Measurements from ENCODE around the gene PKD1. TPM values are rescaled to one million over a fixed set of nuclear protein-coding genes. Genes with fewer than 3 reads are reported as not detected.
"Not testable (repeated sequence)": the region's sequence is repeated elsewhere in the genome, so short reads cannot be mapped to it uniquely, and the experiment has no call there.

PKD1 gene
- polyA plus RNA-seq, 3 donors, result 36.9 to 89.6 (median 83.7) TPM

DNA sequence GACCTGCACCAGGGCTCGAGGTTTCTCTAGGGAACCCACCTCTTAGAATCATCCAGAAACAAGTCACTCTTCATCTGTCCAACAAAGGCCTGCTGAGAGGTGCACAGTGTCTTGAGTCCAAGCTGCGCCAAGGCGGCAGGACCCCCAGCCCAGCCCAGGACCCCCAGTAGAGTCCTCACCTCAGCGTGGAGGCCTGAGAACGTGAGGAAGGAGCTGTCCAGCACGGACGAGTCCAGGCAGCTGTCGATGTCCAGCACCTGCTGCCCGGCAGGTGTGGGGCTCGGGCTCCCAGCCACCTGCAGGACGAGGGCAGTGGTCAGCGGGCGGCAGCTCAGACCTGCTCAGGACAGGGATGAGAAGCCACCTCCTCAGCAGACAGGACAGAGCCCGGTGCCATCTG, 38.0 kb downstream of the PKD1 start:
- WGBS, 3 donors, result 87 to 95% (median 94%) methylated on average over 8 to 14 of the region's 14 CpGs
- H3K27ac ChIP-seq (ENCODE audit: low read depth, low read length), result not testable (repeated sequence)

DNA sequence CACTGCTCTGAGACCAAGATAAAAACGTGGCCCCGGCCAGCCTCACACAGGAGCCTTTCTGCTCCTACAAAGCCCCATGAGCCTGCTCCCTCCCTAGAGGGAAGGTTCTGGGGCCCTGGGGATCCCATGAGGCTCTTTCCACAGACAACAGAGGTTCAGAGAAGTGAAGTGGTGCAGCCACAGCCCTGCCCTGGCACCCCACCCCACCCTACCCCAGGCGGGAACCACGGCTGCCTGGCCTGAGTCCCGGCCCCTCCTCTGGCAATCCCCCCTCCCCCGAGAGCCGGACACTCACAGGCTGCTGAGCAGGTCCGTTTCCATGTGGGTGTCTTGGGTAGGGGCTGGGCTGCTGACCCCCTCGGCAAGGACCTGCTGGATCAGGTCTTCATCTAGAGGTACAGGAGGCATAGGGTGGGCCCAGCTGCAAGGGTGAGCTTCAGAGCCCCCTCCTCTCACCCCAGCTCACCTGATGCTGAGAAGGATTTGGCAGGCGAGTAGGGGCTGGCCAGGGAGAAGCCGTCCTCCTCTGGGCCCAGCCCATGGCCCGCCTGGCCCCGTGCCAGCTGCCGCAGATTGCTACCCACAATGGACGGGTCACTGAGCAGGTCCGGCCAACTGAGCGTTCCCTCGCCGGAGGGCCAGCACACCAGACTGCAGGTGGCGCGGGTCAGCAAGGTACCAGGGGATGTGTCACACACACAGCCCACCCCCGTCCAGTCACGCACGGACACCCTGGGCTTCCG, 38.7 kb downstream of the PKD1 start:
- 75 to 82% (median 77%) methylated on average over 21 to 25 of the region's 25 CpGs for WGBS, 3 donors
- no peak overlapping the region for H3K27ac ChIP-seq (ENCODE audit: low read depth, low read length)

GRCh38 chr16:2095918-2096582, 39.6 kb downstream of the PKD1 start:
- H3K27ac ChIP-seq (ENCODE audit: low read depth, low read length), result no peak overlapping the region
- WGBS, 3 donors, result 93 to 98% (median 96%) methylated on average over 23 of the region's 23 CpGs

GRCh38 chr16:2095315-2095853, 40.3 kb downstream of the PKD1 start:
- H3K27ac ChIP-seq (ENCODE audit: low read depth, low read length), result no peak overlapping the region

DNA sequence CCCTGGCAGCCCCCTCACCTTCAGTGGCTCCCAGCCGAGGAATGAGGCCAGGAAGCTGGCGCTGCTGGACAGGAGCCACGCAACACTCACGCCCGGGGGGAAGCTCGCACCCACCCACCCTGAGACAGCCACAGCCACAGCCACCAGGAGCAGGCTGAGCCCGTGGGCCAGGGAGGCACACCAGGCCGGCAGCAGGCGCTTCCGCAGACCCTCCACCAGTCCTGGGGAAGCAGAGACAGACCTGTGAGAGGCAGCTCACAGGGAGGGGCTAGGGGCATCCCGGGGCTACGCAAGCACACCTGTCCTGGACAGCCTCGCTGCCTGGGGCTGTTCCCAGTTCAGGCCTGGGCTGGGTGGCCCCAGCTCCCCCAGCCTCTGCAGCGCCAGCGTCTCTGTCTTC, 41.9 kb downstream of the PKD1 start:
- WGBS, 3 donors, result 87 to 92% (median 91%) methylated on average over 15 of the region's 15 CpGs
- H3K27ac ChIP-seq (ENCODE audit: low read depth, low read length), result no peak overlapping the region

More at GRCh38 chr16:2095315-2095853, 40.3 kb downstream of the PKD1 start:
- 96 to 97% (median 97%) methylated on average over 26 of the region's 26 CpGs for WGBS, 3 donors

DNA sequence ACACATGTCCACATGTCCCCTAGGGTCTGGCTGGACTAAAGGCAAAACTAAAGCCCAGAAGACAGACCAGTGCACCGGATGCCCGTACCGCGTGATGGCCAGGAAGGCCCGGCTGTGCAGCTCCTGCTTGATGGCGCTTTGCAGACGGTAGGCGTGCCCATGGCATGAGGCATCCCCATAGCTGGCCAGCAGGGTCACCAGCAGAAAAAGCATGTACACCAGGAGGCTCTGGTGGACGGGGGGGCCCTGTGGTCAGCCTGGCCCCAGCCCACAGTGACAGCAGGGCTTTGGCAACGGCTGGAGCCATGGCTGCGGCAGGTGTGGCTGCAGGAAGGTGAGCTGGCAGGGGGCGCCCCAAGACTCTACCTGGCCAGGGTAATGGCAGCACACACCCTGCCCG, 42.8 kb downstream of the PKD1 start:
- no peak overlapping the region for H3K27ac ChIP-seq (ENCODE audit: low read depth, low read length)
- WGBS, 3 donors, result 94% methylated on average over 13 of the region's 13 CpGs

- no peak overlapping the region for H3K27ac ChIP-seq (ENCODE audit: low read depth, low read length)
Measured at GRCh38 chr16:2092256-2092620, 43.5 kb downstream of the PKD1 start.

GRCh38 chr16:2091547-2092255, 44.0 kb downstream of the PKD1 start:
- H3K27ac ChIP-seq (ENCODE audit: low read depth, low read length), result no peak overlapping the region
- WGBS, 3 donors, result 61 to 88% (median 87%) methylated on average over 40 to 49 of the region's 49 CpGs

More at GRCh38 chr16:2092256-2092620, 43.5 kb downstream of the PKD1 start:
- 77 to 88% (median 82%) methylated on average over 14 to 16 of the region's 16 CpGs for WGBS, 3 donors

DNA sequence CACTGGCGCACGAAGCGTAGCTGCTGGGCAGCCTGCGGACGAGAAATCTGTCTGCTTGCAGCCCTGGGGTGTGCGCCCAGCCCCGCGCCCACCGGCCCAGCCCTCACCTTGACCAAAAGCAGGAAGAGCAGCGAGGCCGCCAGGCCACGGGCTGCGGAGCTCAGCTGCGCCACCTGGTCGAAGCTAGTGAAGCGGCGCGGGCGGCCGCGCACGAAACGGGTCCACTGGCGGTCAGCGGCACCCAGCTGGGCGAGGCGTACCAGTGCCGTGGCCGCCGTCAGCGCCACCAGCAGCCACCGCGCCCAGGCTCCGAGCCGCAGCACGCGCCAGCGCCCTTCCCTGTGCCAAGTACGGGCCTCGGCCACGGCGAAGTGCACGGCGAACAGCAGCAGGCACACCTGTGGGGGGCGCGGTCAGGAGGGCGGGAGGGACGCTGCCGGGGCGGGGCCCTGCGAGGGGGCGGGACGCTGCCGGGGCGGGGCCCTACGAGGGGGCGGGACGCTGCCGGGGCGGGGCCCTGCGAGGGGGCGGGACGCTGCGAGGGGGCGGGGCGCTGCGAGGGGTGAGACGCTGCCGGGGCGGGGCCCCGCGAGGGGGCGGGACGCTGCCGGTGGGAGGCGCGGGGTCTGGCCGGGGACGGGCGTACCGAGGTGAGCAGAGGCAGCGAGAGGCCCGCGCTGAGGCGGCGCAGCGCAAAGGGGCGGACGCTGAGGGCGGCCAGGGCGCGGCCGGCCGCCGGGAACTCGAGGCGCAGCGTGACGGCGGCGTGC, 44.7 kb downstream of the PKD1 start:
- 21 to 78% (median 73%) methylated on average over 68 to 101 of the region's 101 CpGs for WGBS, 3 donors
- no peak overlapping the region for H3K27ac ChIP-seq (ENCODE audit: low read depth, low read length)

DNA sequence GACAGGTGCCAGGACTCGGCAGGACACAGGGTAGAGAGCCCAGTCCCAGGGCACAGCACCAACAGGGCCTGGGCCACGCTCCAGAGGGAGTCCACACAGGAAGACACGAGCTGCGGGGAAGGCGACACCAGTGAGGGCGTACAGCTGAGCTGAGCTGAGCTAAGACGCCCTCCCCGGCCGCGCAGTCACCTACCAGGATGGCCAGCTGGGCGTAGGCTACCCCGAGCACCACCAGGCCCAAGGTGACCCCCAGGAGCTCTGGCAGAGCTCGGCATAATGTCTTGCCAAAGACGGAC, 45.3 kb downstream of the PKD1 start:
- no peak overlapping the region for H3K27ac ChIP-seq (ENCODE audit: low read depth, low read length)
- 58 to 97% (median 91%) methylated on average over 12 to 14 of the region's 14 CpGs for WGBS, 3 donors

DNA sequence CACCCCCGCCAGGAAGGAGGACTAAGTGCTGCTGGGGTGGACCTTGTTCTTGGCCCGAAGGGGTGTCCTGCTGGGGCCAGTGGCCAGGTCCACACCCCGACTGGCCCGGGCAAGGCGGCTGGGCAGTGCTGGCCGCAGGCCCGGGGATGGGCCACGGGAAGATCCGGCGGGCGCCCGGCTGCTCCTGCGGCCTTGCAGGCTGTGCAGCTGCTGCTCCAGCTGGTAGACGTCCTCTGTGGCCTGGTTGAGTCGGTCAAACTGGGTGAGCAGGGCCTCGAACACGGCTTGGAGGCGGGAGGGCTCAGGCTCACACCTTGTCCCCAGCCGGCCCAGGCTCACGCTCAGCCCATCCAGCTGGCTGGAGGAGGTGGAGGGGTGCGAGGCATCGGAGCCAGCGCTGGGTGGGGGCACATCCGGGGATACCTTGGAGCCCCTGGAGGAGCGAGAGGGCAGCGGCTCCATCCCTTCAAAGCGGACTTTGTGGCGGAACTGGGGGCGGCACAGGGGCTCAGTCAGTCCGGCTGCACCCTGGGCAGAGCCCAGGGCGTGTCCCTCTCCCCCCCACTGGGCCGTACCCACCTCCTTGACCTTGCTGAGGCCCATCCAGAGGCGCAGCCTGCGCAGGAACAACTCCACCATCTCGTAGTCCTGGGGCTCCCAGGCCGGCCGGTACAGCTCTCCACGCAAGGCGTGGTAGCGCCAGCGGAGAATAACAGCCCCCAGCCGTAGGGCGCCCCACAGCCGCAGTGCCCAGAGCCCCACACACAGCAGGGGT, 45.8 kb downstream of the PKD1 start:
- 83 to 91% (median 91%) methylated on average over 43 to 44 of the region's 44 CpGs for WGBS, 3 donors
- H3K27ac ChIP-seq (ENCODE audit: low read depth, low read length), result no peak overlapping the region

DNA sequence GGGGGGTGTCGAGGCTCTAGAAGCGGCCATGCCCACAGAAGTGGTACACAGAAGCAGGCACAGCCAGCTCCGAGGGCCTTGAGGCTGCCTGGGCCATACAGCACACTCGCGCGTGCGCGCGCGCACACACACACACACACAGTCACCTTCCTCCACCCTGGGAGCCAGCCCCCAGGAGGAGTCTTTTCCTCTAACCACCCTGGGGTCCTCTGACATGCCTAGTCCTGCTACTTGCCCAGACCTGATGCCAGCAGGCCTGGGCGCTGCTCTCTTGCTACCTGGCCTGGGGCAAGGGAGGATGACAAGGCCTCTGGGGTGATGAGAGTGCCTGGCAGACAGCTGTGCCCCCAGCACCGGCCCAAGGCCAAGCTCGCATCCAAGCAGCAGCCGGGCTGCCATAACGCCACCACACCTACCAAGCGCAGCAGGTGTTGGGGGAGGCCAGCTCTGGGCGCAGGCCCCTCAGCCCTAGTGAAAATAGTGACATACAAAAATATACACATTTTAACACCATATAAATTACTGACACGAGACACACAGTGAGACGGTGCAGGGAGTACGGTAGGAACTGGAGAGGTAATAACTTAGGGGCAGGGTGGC, 46.8 kb downstream of the PKD1 start:
- WGBS, 3 donors, result 89 to 93% (median 91%) methylated on average over 20 of the region's 20 CpGs
- H3K27ac ChIP-seq (ENCODE audit: low read depth, low read length), result no peak overlapping the region

DNA sequence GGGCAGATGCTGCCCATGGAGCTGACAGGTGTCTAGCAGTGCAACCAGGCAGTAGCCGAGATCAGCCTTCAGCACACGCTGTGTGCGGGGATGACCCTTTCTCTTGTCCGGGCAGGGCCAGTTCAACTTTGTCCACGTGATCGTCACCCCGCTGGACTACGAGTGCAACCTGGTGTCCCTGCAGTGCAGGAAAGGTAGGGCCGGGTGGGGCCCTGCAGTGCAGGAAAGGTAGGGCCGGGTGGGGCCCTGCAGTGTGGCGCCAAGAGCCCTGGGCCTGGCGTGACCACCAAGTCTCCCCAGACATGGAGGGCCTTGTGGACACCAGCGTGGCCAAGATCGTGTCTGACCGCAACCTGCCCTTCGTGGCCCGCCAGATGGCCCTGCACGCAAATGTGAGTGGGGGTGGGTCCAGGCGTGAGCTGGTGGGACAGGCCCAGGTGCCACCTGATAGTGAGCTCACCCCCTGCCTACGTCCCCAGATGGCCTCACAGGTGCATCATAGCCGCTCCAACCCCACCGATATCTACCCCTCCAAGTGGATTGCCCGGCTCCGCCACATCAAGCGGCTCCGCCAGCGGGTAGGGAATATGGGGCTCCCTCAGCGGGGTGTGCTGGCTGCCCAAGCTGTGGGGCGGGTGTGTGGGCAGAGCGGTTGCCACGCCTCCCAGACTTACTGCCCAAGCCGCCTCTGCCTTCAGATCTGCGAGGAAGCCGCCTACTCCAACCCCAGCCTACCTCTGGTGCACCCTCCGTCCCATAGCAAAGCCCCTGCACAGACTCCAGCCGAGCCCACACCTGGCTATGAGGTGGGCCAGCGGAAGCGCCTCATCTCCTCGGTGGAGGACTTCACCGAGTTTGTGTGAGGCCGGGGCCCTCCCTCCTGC, 47.7 kb downstream of the PKD1 start:
- H3K27ac ChIP-seq (ENCODE audit: low read depth, low read length), result no peak overlapping the region
- WGBS, 3 donors, result 91 to 93% (median 93%) methylated on average over 41 of the region's 41 CpGs

DNA sequence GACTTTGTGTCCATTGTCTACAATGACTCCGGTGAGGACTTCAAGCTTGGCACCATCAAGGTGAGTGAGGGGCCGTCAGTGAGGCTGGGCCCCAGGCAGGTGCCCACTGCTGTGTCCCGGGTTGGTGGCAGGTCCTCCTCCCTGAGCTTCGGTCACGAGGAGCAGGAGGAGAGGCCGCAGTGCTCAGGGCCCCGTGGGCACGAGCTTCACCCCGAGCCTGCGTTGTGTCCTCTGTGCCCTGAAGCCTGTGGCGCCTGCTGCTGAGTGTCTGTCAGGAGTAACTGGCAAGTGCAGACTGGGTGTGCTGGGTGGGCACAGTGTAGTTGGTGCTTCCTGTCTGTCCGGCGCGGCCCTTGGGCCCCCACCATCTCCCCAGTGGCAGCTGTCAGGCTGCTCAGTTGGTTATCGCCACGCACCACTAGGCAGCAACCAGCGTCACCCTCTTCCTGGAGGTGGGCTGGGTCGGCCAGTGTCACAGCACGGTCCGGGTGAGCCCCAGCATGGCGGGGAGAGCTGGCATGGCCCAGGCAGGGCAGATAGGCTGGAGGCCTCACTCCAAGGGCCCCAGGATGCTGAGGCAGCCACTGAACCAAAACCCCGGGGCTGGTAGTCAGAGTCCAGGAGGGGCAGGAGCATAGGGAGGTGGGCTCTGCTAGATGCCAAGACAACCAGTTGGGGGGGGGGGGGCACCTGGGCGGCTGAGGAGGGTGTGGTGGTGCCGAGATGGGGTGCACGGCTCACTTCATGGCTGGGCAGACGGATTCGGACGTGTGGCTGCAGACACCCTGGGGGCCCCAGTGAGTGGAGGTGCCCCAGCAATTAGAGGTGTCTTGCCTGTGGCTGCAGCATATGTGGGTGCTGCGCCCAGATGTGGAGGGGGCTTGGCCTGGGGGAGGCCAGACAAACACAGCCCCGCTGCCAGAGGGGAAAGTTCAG, 48.6 kb downstream of the PKD1 start:
- 90 to 91% (median 91%) methylated on average over 27 to 30 of the region's 30 CpGs for WGBS, 3 donors
- no peak overlapping the region for H3K27ac ChIP-seq (ENCODE audit: low read depth, low read length)

DNA sequence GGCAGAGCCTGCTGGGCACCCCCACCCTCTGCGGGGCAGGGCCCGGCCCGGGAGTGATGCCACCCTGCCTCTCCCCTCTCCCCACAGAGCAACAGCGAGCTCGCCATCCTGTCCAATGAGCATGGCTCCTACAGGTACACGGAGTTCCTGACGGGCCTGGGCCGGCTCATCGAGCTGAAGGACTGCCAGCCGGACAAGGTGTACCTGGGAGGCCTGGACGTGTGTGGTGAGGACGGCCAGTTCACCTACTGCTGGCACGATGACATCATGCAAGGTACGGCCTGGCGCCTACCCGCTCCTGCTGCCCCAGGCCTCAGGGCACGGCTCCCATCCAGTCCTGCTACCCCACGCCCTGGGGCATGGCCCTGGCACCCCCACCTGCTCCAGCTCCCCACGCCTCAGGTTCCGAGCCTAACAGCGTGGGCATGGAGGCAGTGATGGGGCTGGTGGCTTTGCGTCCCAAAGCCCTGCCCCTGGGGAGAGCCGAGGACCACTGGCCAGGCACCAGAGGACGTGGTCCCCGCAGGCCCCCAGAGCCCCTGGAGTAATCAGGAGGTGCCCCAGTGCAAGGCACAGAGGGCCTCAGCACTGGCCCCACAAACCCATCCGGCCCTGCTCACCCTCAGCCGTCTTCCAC, 49.5 kb downstream of the PKD1 start:
- no peak overlapping the region for H3K27ac ChIP-seq (ENCODE audit: low read depth, low read length)
- WGBS, 3 donors, result 93% methylated on average over 26 to 27 of the region's 27 CpGs

Data from adipose tissue (tissue), 3 donors.